ENCODE measurements around the gene USP50.
"Not testable (repeated sequence)": the region's sequence is repeated elsewhere in the genome, so short reads cannot be mapped to it uniquely, and the experiment has no call there.

The USP50 gene

GRCh38 chr15:50546566-50546965 is at the start of gene USP50:
Gene USP50, minus strand, starts transcription at chr15:50546666. Its CDS starts 141 bp downstream, at chr15:50546525.
- DNase-seq (ENCODE audit: low spot score) (no peak), FAIRE-seq (no peak)

DNA sequence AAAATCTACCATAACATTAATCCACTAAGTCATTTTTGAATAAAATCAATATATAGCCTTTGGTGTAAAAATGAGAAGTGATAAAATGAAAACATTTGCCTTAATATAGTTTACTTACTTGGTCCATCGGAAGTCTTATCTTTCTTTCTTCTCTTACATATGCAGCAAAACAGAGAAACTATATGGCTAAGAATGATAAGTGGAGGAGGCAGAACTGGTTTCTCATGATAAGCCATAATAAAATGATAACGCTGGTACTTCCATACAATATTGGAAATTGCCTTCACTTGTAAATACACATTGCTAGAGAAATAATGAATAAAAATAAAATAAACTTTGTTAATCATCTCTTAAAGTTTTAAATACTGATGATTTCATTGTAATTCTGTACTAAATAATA is 47.8 kb upstream of the USP50 start:
- FAIRE-seq (no peak), DNase-seq (ENCODE audit: low spot score) (no peak)

DNA sequence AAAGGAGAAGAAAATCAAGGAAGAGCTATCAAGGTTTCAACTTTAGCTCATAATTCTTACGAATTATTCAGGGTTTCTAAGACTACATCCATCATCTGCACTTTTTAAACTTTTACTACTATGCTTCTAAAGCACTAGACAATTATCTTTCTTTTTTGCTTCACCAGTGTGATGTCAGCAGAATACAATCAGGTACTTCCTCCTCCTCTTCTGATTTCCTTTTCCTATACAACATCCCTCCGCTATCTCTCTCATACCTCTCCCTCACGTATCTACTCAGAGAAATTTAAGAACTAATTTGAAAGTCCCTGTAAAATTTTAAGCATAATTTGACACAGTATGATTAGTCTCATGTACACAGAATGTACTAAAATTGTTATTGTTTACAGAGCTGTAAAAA is 47.3 kb upstream of the USP50 start:
- DNase-seq (ENCODE audit: low spot score): no peak
- FAIRE-seq: no peak

DNA sequence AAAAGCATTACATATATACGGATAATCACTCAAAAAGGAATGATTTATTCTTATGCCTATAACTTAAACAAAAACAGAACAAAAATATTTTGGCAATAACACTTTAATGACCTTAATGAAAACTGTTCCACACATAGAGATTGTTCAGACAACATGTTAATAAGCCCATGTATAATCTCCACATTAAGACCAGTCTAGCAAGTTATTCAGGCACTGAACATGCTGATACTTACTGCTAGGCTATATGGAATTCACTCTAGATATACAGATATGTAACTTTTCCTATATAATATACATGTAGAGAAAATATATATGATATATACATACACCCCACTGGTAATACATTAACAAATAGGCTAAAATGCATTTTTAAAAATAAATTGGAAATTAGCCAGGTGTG is 43.8 kb upstream of the USP50 start:
- DNase-seq (ENCODE audit: low spot score) (no peak), FAIRE-seq (no peak)

- FAIRE-seq (no peak), DNase-seq (ENCODE audit: low spot score) (no peak)
Observed at GRCh38 chr15:50577492-50577891, 31.0 kb upstream of the USP50 start.

DNA sequence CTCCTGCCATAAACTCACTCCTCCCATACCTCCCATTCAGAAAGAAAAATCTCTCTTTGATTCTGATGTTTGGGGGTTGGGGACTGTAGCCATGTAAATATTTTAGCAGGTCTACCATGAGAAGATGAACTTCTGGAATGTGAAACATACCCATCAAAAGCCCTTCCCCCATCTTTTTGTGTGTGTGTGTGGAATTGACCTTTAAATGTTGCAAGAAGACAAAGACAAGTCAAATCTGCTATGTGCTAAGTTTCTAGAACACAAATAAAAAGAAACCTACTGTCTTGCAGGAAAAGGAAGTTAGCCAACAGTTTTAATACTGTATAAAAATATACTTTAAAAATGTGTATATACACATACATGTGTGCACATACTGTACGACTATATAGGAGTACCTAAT is 29.7 kb upstream of the USP50 start:
- DNase-seq (ENCODE audit: low spot score) (no peak), FAIRE-seq (no peak)

- FAIRE-seq; DNase-seq (ENCODE audit: low spot score): not testable (repeated sequence)
Observed at GRCh38 chr15:50573842-50574241, 27.4 kb upstream of the USP50 start.

GRCh38 chr15:50563756-50564155 is 17.3 kb upstream of the USP50 start:
- DNase-seq (ENCODE audit: low spot score) (no peak), FAIRE-seq (no peak)

DNA sequence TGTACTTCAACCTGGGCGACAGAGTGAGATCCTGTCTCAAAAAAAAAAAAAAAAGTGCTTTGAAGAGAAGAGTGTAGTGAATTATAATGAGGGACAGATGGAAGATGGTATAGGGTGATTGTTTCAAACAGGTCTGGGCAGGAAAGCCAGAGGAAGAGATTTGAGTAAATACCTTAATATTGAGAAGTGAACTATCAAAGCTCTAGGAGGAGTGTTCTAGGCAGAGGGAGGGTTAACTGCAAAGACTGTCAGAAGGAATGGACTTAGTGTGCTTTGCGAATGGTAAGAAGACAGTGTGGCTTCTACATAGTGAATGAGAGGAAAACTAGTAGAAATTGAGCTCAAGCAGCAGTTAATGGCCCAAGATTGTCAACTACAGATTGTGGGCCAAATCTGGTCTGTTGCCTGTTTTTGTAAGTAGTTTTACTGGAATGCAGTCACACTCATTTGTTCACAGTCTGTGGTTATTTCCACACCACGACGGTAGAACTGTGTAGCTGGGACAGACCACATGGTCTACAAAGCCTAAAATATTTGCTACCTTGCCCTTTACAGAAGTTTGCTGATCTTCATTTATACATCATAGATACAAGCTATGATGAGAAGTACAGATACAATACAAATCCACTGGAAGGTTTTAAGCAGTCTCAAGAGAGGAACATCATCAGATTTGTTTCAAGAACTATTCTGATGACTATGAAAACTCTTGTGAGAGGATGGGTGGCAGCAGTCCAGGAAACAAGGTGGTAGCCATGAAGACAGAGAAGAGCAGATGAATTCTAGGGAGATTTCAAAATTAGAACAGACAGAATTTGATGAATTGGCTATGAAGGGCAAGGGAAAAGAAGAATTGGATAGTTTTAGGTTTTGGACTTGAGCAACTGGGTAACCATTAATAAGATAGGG is 16.5 kb upstream of the USP50 start:
- FAIRE-seq: no peak
- DNase-seq (ENCODE audit: low spot score): no peak

DNA sequence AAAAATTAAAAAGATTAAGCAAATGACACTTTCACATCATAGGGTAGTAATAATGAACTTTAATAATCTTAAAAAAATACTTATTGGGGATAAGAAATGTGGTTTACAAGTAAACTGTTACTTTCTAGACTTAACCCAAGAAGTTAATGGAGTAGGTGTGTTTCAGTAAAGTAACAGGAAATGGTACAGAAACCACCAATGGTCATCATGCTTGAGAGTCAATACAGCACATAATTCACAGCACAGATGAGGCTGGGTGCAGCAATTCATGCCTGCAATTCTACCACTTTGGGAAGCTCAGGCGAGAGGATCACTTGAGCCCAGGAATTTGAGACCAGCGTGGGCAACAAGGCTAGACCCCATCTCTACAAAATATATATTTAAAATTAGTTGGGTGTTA is 11.5 kb upstream of the USP50 start:
- no peak for FAIRE-seq
- no peak for DNase-seq (ENCODE audit: low spot score)

GRCh38 chr15:50556642-50557371 is 10.3 kb upstream of the USP50 start:
- FAIRE-seq: no peak
- no peak for DNase-seq (ENCODE audit: low spot score)

- no peak for FAIRE-seq
- DNase-seq (ENCODE audit: low spot score): no peak
Observed at GRCh38 chr15:50552238-50552637, 5.8 kb upstream of the USP50 start.

DNA sequence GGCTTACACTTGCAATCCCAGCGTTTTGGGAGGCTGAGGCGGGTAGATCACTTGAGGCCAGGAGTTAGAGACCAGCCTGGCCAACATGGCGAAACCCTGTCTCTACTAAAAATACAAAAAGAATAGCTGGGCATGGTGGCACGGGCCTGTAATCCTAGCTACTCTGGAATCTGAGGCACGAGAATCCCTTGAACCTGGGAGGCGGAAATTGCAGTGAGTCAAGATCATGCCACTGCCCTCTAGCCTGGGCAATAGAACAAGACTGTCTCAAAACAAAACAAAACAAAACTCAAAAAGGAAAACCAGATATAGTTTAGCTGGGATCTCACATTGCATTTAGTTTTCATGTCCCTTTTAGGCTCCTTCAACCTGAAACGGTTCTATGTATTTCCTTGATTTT is 2.9 kb upstream of the USP50 start:
- DNase-seq (ENCODE audit: low spot score) (no peak), FAIRE-seq (no peak)

GRCh38 chr15:50544368-50544767 is 2.1 kb downstream of the USP50 start:
- FAIRE-seq (no peak), DNase-seq (ENCODE audit: low spot score) (no peak)

DNA sequence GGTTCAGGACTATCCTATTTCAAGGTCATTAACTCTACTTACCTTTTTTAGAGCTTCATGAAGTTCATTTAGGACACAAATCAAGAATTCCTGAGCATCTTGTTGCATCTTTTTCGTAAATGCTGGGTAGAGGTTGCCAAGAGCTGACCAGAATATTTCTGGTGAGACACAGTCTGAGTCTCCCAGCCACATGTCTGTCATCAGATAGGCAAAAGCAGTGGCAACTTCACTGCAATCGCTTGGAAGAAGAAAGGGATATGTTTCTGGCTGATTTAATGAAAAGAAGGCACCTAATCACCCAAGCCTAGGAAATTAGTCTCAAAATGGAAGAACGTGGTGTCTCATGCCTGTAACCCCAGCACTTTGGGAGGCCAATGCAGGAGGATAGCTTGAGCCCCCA is 2.9 kb downstream of the USP50 start:
- no peak for DNase-seq (ENCODE audit: low spot score)
- FAIRE-seq: no peak

- no peak for FAIRE-seq
- no peak for DNase-seq (ENCODE audit: low spot score)
Observed at GRCh38 chr15:50542887-50543210, 3.6 kb downstream of the USP50 start.

DNA sequence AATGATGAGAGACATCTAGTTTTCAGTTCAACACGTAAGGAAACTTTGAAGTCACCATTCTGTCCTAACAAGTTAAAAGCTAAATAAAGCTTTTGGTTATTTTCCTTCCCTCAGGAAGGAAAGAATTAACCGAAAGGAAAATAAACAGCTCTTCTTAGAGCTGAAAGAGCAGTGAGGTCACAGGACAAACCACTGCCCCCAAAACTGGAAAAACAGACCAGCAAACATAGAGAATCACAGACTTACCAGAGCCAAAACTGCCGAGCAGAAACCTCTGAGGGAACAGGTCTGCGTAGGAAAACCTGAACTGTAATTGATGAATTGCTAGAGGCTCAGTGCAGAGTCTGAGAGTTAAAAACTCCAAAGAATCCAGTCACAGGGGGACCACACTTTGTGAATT is 14.7 kb downstream of the USP50 start:
- FAIRE-seq (no peak), DNase-seq (ENCODE audit: low spot score) (no peak)

DNA sequence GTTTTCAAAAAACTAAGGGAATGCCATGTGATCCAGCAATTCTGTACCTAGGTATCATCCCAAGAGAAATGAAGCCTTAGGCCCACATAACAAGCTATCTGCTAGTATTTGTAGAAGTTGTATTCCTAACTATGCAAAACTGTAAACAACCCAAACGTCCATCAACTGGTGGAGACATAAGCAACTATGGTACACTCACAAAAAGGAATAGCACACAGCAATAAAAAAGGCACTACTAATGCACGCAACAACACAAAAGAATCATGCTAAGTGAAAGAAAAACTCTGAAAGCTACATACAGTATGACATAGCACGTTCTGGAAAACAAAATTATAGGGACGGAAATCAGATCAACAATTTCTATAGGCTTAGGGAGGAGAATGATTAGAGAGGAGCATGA is 15.3 kb downstream of the USP50 start:
- FAIRE-seq: no peak

GRCh38 chr15:50523851-50524251 is 22.6 kb downstream of the USP50 start:
- DNase-seq (ENCODE audit: low spot score) (no peak), FAIRE-seq (no peak)

More for the DNA sequence above, 15.3 kb downstream of the USP50 start:
- DNase-seq (ENCODE audit: low spot score): no peak

GRCh38 chr15:50519740-50520425 is 26.6 kb downstream of the USP50 start:
- DNase-seq (ENCODE audit: low spot score): no peak
- FAIRE-seq: no peak

- FAIRE-seq (no peak), DNase-seq (ENCODE audit: low spot score) (no peak)
Observed at GRCh38 chr15:50513001-50513400, 33.5 kb downstream of the USP50 start.

DNA sequence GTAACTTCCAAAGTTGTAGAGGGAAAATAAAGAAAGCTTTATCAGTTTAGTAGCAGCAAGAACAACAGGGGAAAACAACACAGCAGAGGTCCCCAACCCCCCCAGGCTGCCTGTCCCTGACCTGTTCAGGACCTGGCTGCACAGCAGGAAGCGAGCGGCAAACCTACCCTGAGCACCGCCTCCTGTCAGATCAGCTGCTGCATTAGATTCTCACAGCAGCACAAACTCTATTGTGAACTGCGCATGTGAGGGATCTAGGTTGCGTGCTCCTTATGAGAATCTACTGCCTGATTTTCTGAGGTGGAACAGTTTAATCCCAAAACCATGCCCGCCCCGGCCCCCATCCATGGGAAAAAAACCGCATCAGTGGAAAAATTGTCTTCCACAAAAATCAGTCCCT is 40.3 kb downstream of the USP50 start:
- DNase-seq (ENCODE audit: low spot score) (no peak), FAIRE-seq (no peak)

All from RCC 7860 (cell line).